K562 (cell line): Measurements from ENCODE around the gene RPTOR. TPM values are rescaled to one million over a fixed set of nuclear protein-coding genes. Genes with fewer than 3 reads are reported as not detected.

ENCODE experiments used
- ATAC-seq: fragments of 200-7000 bp; cut with Tn5 transposase; 3 replicates; pipeline ENCODE4 v1.9.1; 2020; ENCODE audit warnings: moderate library complexity
- BruUV-seq: library from RNA; stranded (reverse); fragments of 400-500 nt; replicated peaks from 2 replicates; lab custom pipeline; 2021; lab: Mats Ljungman, UMichigan
- CTCF ChIA-PET: fragments of 300-600 bp; formaldehyde crosslinking; extraction: SDS; loops from one replicate; lab custom pipeline; 2021; ENCODE audit warnings: low intra/inter-chr PET ratio; lab: Yijun Ruan, JAX
- POLR2A ChIA-PET: fragments of 300-600, 350-650 bp; sonication (Branson Sonifier 250); formaldehyde crosslinking; extraction: SDS; loops from one replicate; lab custom pipeline; 2021; ENCODE audit warnings: antibody characterized with exemption, inconsistent platforms; lab: Yijun Ruan, JAX
- DNase-seq, 4 experiments: peaks; one replicate each; pipeline versions ENCODE4 v3.0.0 to v3.0.0-alpha.2; 2011 to 2018; ENCODE audit warnings: low spot score in 3 of 4, mixed read lengths in 3 of 4; ENCODE audit errors: extremely low read depth in 1 of 4
- FAIRE-seq: peaks from 2 replicates; lab custom pipeline; 2011; peaks lifted over from hg19 to GRCh38; lab: Jason Lieb, UNC
- H2AFZ ChIP-seq: 2 replicates; pipeline ENCODE4 v1.6.0; 2011; ENCODE audit warnings: low read depth, low read length, control low read depth, inconsistent platforms
- H3K27ac ChIP-seq: fragments of 200-600 bp; 3 replicates; pipeline ENCODE4 v1.8.0; 2011; ENCODE audit warnings: low read depth, mild to moderate bottlenecking, control low read depth, inconsistent platforms, low read length, moderate library complexity, mixed read lengths; ENCODE audit errors: extremely low read depth
- H3K27me3 ChIP-seq, 2 experiments: fragments of 300-600 bp in 1 of 2; 2 replicates in 1 of 2; 3 replicates in 1 of 2; pipeline versions ENCODE4 v1.6.0 to v1.8.0; 2011; ENCODE audit warnings: inconsistent platforms in 2 of 2, low read length in 2 of 2, mild to moderate bottlenecking in 1 of 2, mixed read lengths in 1 of 2, moderate library complexity in 1 of 2; ENCODE audit not compliant: control insufficient read depth in 2 of 2, insufficient read depth in 2 of 2
- H3K36me3 ChIP-seq: fragments of 300-600 bp; 3 replicates; pipeline ENCODE4 v1.8.0; 2011; ENCODE audit warnings: mild to moderate bottlenecking, low read length, inconsistent platforms; ENCODE audit not compliant: control insufficient read depth, insufficient read depth
- H3K4me1 ChIP-seq, 2 experiments: fragments of 200-600 bp in 1 of 2; replicated peaks in 1 of 2; 2 replicates in 1 of 2; 3 replicates in 1 of 2; pipeline versions ENCODE4 v1.5.1 to v1.8.0; 2011; ENCODE audit warnings: inconsistent platforms in 2 of 2, low read length in 2 of 2, mild to moderate bottlenecking in 1 of 2, mixed read lengths in 1 of 2, moderate library complexity in 1 of 2; ENCODE audit not compliant: control insufficient read depth in 2 of 2, insufficient read depth in 2 of 2
- H3K4me2 ChIP-seq: 2 replicates; pipeline ENCODE4 v1.6.1; 2011; ENCODE audit warnings: low read length, control low read depth, inconsistent platforms, mixed read lengths; ENCODE audit not compliant: insufficient read depth
- H3K4me3 ChIP-seq: fragments of 200-600 bp; sonication (generic), shearing (Covaris generic); 2 replicates; pipeline ENCODE4 v1.5.1; 2016; ENCODE audit warnings: control low read depth, inconsistent platforms
- H3K79me2 ChIP-seq: fragments of 200-600 bp; 3 replicates; pipeline ENCODE4 v1.8.0; 2011; ENCODE audit warnings: low read length, inconsistent platforms; ENCODE audit not compliant: control insufficient read depth, insufficient read depth
- H3K9ac ChIP-seq, 2 experiments: 2 replicates each; pipeline versions ENCODE4 v1.6.0 to v1.6.1; 2011; ENCODE audit warnings: low read depth in 2 of 2, low read length in 2 of 2, control low read depth in 1 of 2, inconsistent platforms in 1 of 2, mild to moderate bottlenecking in 1 of 2, mixed read lengths in 1 of 2; ENCODE audit not compliant: insufficient read depth in 1 of 2
- H3K9me1 ChIP-seq: one replicate; pipeline ENCODE4 v1.6.0; 2011; ENCODE audit warnings: inconsistent platforms, mild to moderate bottlenecking, low read length, moderate library complexity; ENCODE audit not compliant: control insufficient read depth, insufficient read depth
- H3K9me3 ChIP-seq: replicated peaks from 2 replicates; pipeline ENCODE4 v1.5.1; 2011; ENCODE audit warnings: low read depth, low read length, inconsistent platforms; ENCODE audit not compliant: control insufficient read depth, insufficient read depth
- H4K20me1 ChIP-seq: replicated peaks from 2 replicates; pipeline ENCODE4 v1.6.1; 2011; ENCODE audit warnings: low read length, inconsistent platforms, mixed read lengths; ENCODE audit not compliant: control insufficient read depth, insufficient read depth
- ARID2 ChIP-seq: fragments of 450-650 bp; IDR thresholded peaks from 2 replicates; pipeline ENCODE4 v1.6.1; 2017; ENCODE audit warnings: antibody characterized with exemption, mild to moderate bottlenecking
- ATF1 ChIP-seq, 2 experiments: fragments of 450-650 bp in 1 of 2; IDR thresholded peaks; 2 replicates each; pipeline ENCODE4 v1.6.1; 2016; ENCODE audit warnings: missing compliant biosample characterization in 1 of 2, missing genetic modification characterization in 1 of 2
- CAMTA2 ChIP-seq: fragments of 250-450 bp; sonication (Bioruptor Pico); conservative IDR thresholded peaks from 2 replicates; pipeline ENCODE4 v1.5.1; 2022
- HNRNPLL ChIP-seq: fragments of 200-400 bp; formaldehyde crosslinking; IDR thresholded peaks from 2 replicates; pipeline ENCODE4 v1.6.1; 2017; ENCODE audit warnings: low read length, low read depth, mild to moderate bottlenecking; ENCODE audit not compliant: poor library complexity, severe bottlenecking
- MCM7 ChIP-seq, 2 experiments: fragments of 450-650 bp; IDR thresholded peaks; 2 replicates each; pipeline ENCODE4 v1.6.1; 2016 to 2018
- NCOA1 ChIP-seq: fragments of 450-650 bp; IDR thresholded peaks from 2 replicates; pipeline ENCODE4 v1.6.1; 2016; ENCODE audit warnings: low read depth
- PHB ChIP-seq: fragments of 250-450 bp; sonication (Bioruptor Pico); IDR thresholded peaks from 2 replicates; pipeline ENCODE4 v1.5.0; 2021
- POLR2AphosphoS5 ChIP-seq: IDR thresholded peaks from 2 replicates; pipeline ENCODE4 v1.6.1; 2011; ENCODE audit warnings: mild to moderate bottlenecking, low read depth, low read length, moderate library complexity; ENCODE audit not compliant: control insufficient read depth, insufficient read depth
- RAD21 ChIP-seq, 2 experiments: fragments of 250-450 bp in 1 of 2; fragments of 450-650 bp in 1 of 2; sonication (Bioruptor Pico) in 1 of 2; formaldehyde crosslinking in 1 of 2; IDR thresholded peaks in 1 of 2; conservative IDR thresholded peaks in 1 of 2; 2 replicates each; pipeline versions ENCODE4 v1.4.0 to v1.8.0; 2020 to 2022; ENCODE audit warnings: mild to moderate bottlenecking in 2 of 2, moderate library complexity in 1 of 2
- SLC30A9 ChIP-seq: fragments of 250-450 bp; sonication (Bioruptor Pico); IDR thresholded peaks from 2 replicates; pipeline ENCODE4 v1.8.0; 2022; ENCODE audit warnings: mild to moderate bottlenecking, moderate library complexity
- SMAD4 ChIP-seq: fragments of 250-450 bp; sonication (Bioruptor Pico); conservative IDR thresholded peaks from 2 replicates; pipeline ENCODE4 v1.8.0; 2021; ENCODE audit warnings: inconsistent platforms, mild to moderate bottlenecking, moderate library complexity
- SMARCB1 ChIP-seq: IDR thresholded peaks from 2 replicates; pipeline ENCODE4 v1.6.1; 2011; ENCODE audit warnings: improper control_type of control experiment, low read depth; ENCODE audit not compliant: insufficient read length
- WHSC1 ChIP-seq: IDR thresholded peaks from one replicate; pipeline ENCODE4 v1.6.1; 2012; ENCODE audit warnings: low read length, control low read depth, inconsistent platforms
- ZFP30 ChIP-seq: fragments of 250-450 bp; sonication (Bioruptor Pico); IDR thresholded peaks from 2 replicates; pipeline ENCODE4 v1.8.0; 2022; ENCODE audit warnings: moderate library complexity, mild to moderate bottlenecking, inconsistent platforms, borderline replicate concordance
- ZNF184 ChIP-seq: sonication (generic); formaldehyde crosslinking; IDR thresholded peaks from 2 replicates; pipeline ENCODE4 v1.5.0; 2020; ENCODE audit warnings: missing genetic modification reagents
- ZNF280B ChIP-seq: fragments of 250-450 bp; sonication (Bioruptor Pico); IDR thresholded peaks from 2 replicates; pipeline ENCODE4 v1.5.1; 2021; ENCODE audit warnings: mild to moderate bottlenecking
- ZNF717 ChIP-seq: fragments of 250-450 bp; sonication (Bioruptor Pico); IDR thresholded peaks from 2 replicates; pipeline ENCODE4 v1.5.0; 2021
- WGBS: fragments of 100-300 bp; shearing (Covaris generic); methylation state at CpG from one replicate; pipeline ENCODE4 v1.1.6; 2016; ENCODE audit warnings: low coverage, mixed read lengths; ENCODE audit not compliant: insufficient coverage; ENCODE audit errors: missing lambda C conversion rate; 5-methylcytosine and 5-hydroxymethylcytosine counted together
- in situ Hi-C: fragments of 300-500 bp; cut with MboI; formaldehyde crosslinking; loops from 4 replicates; pipeline ENCODE4 v1.15.0; 2018; ENCODE audit warnings: inconsistent platforms, mixed read lengths
- intact Hi-C: fragments of 100-400 bp; cut with micrococcal nuclease; formaldehyde crosslinking; loops from 2 replicates; pipeline ENCODE4 v1.14.2; 2022
- polyA plus RNA-seq, 8 experiments: library from polyadenylated mRNA; depleted of rRNA in 4 of 8; stranded (reverse) in 5 of 8; unstranded in 3 of 8; fragments of >200 nt; fragmentation: Nextera tagmentation in 2 of 8; fragmentation: Illumina TruSeq in 1 of 8; extraction: Ambion mirVana in 2 of 8; extraction: Trizol in 1 of 8; gene quantifications; 2 replicates each; pipeline versions ENCODE4 v1.2.1 to v1.2.3, GENCODE V29; 2011 to 2014; ENCODE audit warnings: inconsistent platforms in 1 of 8, missing spikeins in 1 of 8
- total RNA-seq, 7 experiments: library from RNA; depleted of rRNA in 6 of 7; stranded (reverse); fragments of >200 nt in 6 of 7; fragmentation: Illumina TruSeq in 2 of 7; extraction: Trizol in 2 of 7; gene quantifications; 2 replicates each; pipeline versions ENCODE4 v1.2.1 to v1.2.3, GENCODE V29; 2011 to 2021; ENCODE audit warnings: low replicate concordance in 1 of 7
- TF ChIP-seq, protein P1 (sequence below): sonication (generic); formaldehyde crosslinking; IDR thresholded peaks from 2 replicates; pipeline ENCODE4 v1.8.0; 2022; ENCODE audit warnings: mild to moderate bottlenecking, low read depth, missing genetic modification reagents

The RPTOR gene
- total and polyA plus RNA-seq, 9 of the 15 experiments (the other 6 are each of a cell fraction or from before 2014, with no cell fraction given), result 0.24 to 54.1 (median 10.2) TPM

GRCh38 chr17:80824549-80825470 is 280.2 kb downstream of the RPTOR start:
- in situ Hi-C loops, result no loop called here
- peak in 2 of 4 experiments; percentile 15 to 17 for DNase-seq
- Histone ChIP-seq H3K36me3 (peaks cover 51% of the 10 kb centered on the region; the same call in 2 of the 3 replicates), H3K9me3 (no peaks in the 10 kb centered on the region), H2AFZ (no peak overlapping the region), H3K27ac (no peak overlapping the region), H4K20me1 (no peaks in the 10 kb centered on the region), H3K27me3 (no peaks in the 10 kb centered on the region), H3K4me3 (no peak overlapping the region), H3K9ac (no peak overlapping the region), H3K79me2 (no peaks in the 10 kb centered on the region), H3K4me2 (no peak overlapping the region), H3K9me1 (no peaks in the 10 kb centered on the region), H3K4me1 (peaks cover 0 to 12% of the 10 kb centered on the region in 2 experiments; a peak in 1 of 5 replicates)
- TF ChIP-seq ZNF184 (CRISPR knock-in tag) (no peak), SMARCB1 (no peak), NCOA1 (no peak), POLR2AphosphoS5 (no peak), SMAD4 (CRISPR knock-in tag) (no peak), MCM7 (IDR thresholded peaks at IDR 0.05) (no peak), ATF1 (CRISPR knock-in tag; IDR thresholded peaks at IDR 0.05) (no peak), ATF1 (tag; IDR thresholded peaks at IDR 0.05) (no peak), ARID2 (no peak), SLC30A9 (CRISPR knock-in tag) (no peak), ZNF717 (no peak), WHSC1 (no peak), RAD21 (CRISPR knock-in tag; conservative IDR thresholded peaks at IDR 0.05 in 1 of 2, IDR thresholded peaks at IDR 0.05 in 1 of 2) (no peak), HNRNPLL (no peak), CAMTA2 (CRISPR knock-in tag) (no peak), ZFP30 (no peak), ZNF280B (no peak), PHB (CRISPR knock-in tag) (no peak)
- TF ChIP-seq, protein P1, sequence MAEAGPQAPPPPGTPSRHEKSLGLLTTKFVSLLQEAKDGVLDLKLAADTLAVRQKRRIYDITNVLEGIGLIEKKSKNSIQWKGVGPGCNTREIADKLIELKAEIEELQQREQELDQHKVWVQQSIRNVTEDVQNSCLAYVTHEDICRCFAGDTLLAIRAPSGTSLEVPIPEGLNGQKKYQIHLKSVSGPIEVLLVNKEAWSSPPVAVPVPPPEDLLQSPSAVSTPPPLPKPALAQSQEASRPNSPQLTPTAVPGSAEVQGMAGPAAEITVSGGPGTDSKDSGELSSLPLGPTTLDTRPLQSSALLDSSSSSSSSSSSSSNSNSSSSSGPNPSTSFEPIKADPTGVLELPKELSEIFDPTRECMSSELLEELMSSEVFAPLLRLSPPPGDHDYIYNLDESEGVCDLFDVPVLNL (CRISPR knock-in tag), result no peak
- ChIA-PET CTCF (no interaction called here), POLR2A (interaction anchor here (0.7 to 1.2 kb wide), 2 partner anchors 8 to 689 kb away, joined by 3 read pairs; no protein-coding TSS in a partner anchor)
- 90% methylated on average over 25 of the region's 36 CpGs for WGBS
- intact Hi-C loops, result no loop called here
- ATAC-seq, result no peak
- FAIRE-seq, result no peak
- BruUV-seq, result no TSS peak
